ENCODE data around the gene SOX13.

DNA sequence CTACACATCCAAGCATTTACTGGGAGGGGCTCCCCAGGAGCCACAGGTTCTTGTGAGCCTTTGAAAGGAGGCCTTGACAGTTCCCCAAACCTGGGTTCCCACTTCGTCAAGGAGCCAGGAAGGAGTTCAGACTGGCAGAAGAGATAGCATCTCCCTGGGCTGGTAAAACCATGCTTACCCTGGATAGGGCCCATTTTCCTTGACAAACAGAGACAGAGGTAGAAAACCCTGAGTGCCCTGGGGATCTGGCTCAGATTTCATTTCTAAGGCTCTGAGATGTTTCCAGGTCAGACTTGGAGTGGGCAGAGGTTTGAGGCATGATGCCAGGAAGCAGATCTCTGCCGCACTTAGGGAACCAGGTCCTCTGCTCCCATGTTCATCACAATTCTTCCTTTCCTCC is 76.2 kb downstream of the SOX13 start:
- TF ChIP-seq, protein P1, sequence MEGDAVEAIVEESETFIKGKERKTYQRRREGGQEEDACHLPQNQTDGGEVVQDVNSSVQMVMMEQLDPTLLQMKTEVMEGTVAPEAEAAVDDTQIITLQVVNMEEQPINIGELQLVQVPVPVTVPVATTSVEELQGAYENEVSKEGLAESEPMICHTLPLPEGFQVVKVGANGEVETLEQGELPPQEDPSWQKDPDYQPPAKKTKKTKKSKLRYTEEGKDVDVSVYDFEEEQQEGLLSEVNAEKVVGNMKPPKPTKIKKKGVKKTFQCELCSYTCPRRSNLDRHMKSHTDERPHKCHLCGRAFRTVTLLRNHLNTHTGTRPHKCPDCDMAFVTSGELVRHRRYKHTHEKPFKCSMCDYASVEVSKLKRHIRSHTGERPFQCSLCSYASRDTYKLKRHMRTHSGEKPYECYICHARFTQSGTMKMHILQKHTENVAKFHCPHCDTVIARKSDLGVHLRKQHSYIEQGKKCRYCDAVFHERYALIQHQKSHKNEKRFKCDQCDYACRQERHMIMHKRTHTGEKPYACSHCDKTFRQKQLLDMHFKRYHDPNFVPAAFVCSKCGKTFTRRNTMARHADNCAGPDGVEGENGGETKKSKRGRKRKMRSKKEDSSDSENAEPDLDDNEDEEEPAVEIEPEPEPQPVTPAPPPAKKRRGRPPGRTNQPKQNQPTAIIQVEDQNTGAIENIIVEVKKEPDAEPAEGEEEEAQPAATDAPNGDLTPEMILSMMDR (conservative IDR thresholded peaks at IDR 0.05; ENCODE audit: low read depth, low read length): no peak
- TF ChIP-seq SMC3 (IDR thresholded peaks at IDR 0.05; ENCODE audit: low read depth, low read length) (no peak), POLR2A (IDR thresholded peaks at IDR 0.05; ENCODE audit: low read depth, low read length) (no peak), RFX5 (IDR thresholded peaks at IDR 0.05; ENCODE audit: low read depth, low read length) (no peak), USF2 (IDR thresholded peaks at IDR 0.05; ENCODE audit: low read depth, low read length) (no peak), MAZ (IDR thresholded peaks at IDR 0.05; ENCODE audit: borderline replicate concordance, low read depth, low read length) (no peak), CEBPB (IDR thresholded peaks at IDR 0.05; ENCODE audit: low read depth, low read length) (no peak), RCOR1 (IDR thresholded peaks at IDR 0.05; ENCODE audit: insufficient replicate concordance, low read length) (no peak), MXI1 (IDR thresholded peaks at IDR 0.05; ENCODE audit: borderline replicate concordance, low read depth, low read length) (no peak), NFE2L2 (IDR thresholded peaks at IDR 0.05; ENCODE audit: low read depth, low read length) (no peak), RAD21 (IDR thresholded peaks at IDR 0.05; ENCODE audit: low read length) (no peak)
